IPS DF 6.9 (cell line): Measurements from ENCODE around the gene MAP2K4.

Experiments used
- DNase-seq: peaks from one replicate; pipeline ENCODE4 v3.0.0-alpha.2; 2013; ENCODE audit warnings: low read depth, low spot score
- H3K27ac ChIP-seq: one replicate; pipeline ENCODE4 v1.5.1; 2013; ENCODE audit warnings: low read length, control low read depth
- H3K27me3 ChIP-seq: 2 replicates; pipeline ENCODE4 v1.6.1; 2013; ENCODE audit warnings: mild to moderate bottlenecking, low read length; ENCODE audit not compliant: control insufficient read depth, insufficient read depth
- H3K36me3 ChIP-seq: 2 replicates; pipeline ENCODE4 v1.6.1; 2013; ENCODE audit warnings: low read length; ENCODE audit not compliant: control insufficient read depth, insufficient read depth
- H3K4me1 ChIP-seq: 2 replicates; pipeline ENCODE4 v1.6.1; 2013; ENCODE audit warnings: low read length; ENCODE audit not compliant: control insufficient read depth, insufficient read depth
- H3K4me3 ChIP-seq: 2 replicates; pipeline ENCODE4 v1.5.1; 2013; ENCODE audit warnings: mild to moderate bottlenecking, low read length
- H3K9me3 ChIP-seq: 2 replicates; pipeline ENCODE4 v1.6.1; 2013; ENCODE audit warnings: low read length, inconsistent platforms; ENCODE audit not compliant: control insufficient read depth, insufficient read depth
- WGBS: extraction: QIAGEN DNeasy Blood & Tissue Kit; methylation state at CpG from one replicate; pipeline ENCODE4 v1.1.7; 2013; ENCODE audit warnings: mixed read lengths, missing lambda C conversion rate; ENCODE audit not compliant: insufficient read length, insufficient coverage; 5-methylcytosine and 5-hydroxymethylcytosine counted together

The MAP2K4 gene

GRCh38 chr17:11997147-11997971, 23.3 kb upstream of the MAP2K4 start, which contains the start of gene ZNF18:
ZNF18 (minus strand) TSS chr17:11997475; CDS start chr17:11992829, 4,646 bp downstream.
- Histone ChIP-seq H3K4me1 (no peaks in the 10 kb centered on the region), H3K36me3 (no peaks in the 10 kb centered on the region), H3K27ac (no peak within 1 kb of the TSS), H3K27me3 (no peaks in the 10 kb centered on the region), H3K4me3 (peak within 1 kb of the TSS; percentile 98), H3K9me3 (no peaks in the 10 kb centered on the region)
- WGBS, result no CpG with 5 or more reads among the region's 74 CpGs
- peak; percentile 84 for DNase-seq

GRCh38 chr17:11997972-11998233, 22.8 kb upstream of the MAP2K4 start:
- H3K9me3 ChIP-seq, result no peaks in the 10 kb centered on the region
- H3K27ac ChIP-seq, result no peak overlapping the region
- no peaks in the 10 kb centered on the region for H3K27me3 ChIP-seq
- peak overlapping the region; percentile 71; the same call in 1 of the 2 replicates for H3K4me3 ChIP-seq
- no peaks in the 10 kb centered on the region for H3K36me3 ChIP-seq
- DNase-seq, result no peak
- H3K4me1 ChIP-seq, result no peaks in the 10 kb centered on the region
- WGBS, result no CpG with 5 or more reads among the region's 4 CpGs

- Histone ChIP-seq H3K4me3 (no peak overlapping the region), H3K27me3 (no peaks in the 10 kb centered on the region), H3K9me3 (no peaks in the 10 kb centered on the region), H3K27ac (no peak overlapping the region), H3K4me1 (no peaks in the 10 kb centered on the region), H3K36me3 (no peaks in the 10 kb centered on the region)
- DNase-seq, result no peak
- WGBS, result no CpG with 5 or more reads among the region's 5 CpGs
Measured at GRCh38 chr17:11999696-12000095, 21.0 kb upstream of the MAP2K4 start.

DNA sequence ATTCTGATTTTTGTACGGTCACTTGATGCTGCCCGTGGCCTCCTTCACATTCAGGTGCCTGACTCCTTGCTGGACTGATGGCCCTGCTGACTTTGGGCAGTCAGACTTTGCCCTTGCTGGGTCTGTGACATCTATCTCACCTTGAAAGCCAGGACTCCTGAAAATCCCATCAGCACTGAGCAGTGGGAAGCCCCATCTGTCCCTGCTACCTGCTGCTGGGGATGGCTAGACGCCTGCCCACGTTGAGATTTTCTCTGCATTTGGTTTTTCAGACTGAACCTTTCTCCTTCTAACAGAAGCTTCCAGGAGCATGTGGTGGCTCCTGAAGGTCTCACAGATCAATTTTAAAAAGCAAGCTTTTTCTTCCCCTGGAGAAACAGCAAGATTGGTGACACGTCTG, 13.2 kb upstream of the MAP2K4 start:
- Histone ChIP-seq H3K27ac (no peak overlapping the region), H3K4me3 (no peak overlapping the region), H3K36me3 (no peaks in the 10 kb centered on the region), H3K27me3 (no peaks in the 10 kb centered on the region), H3K9me3 (no peaks in the 10 kb centered on the region), H3K4me1 (no peaks in the 10 kb centered on the region)
- no peak for DNase-seq
- no CpG with 5 or more reads among the region's 5 CpGs for WGBS

GRCh38 chr17:12021623-12022140, 1.0 kb downstream of the MAP2K4 start:
- Histone ChIP-seq H3K27ac (no peak overlapping the region), H3K4me1 (peaks cover 1% of the 10 kb centered on the region; the same call in 1 of the 2 replicates), H3K27me3 (no peaks in the 10 kb centered on the region), H3K9me3 (no peaks in the 10 kb centered on the region), H3K4me3 (peak overlapping the region; percentile 93; the same call in 1 of the 2 replicates), H3K36me3 (no peaks in the 10 kb centered on the region)
- DNase-seq, result no peak
- no CpG with 5 or more reads among the region's 3 CpGs for WGBS

- Histone ChIP-seq H3K4me1 (peaks cover 1% of the 10 kb centered on the region; the same call in 1 of the 2 replicates), H3K9me3 (no peaks in the 10 kb centered on the region), H3K36me3 (no peaks in the 10 kb centered on the region), H3K4me3 (no peak overlapping the region), H3K27me3 (no peaks in the 10 kb centered on the region), H3K27ac (no peak overlapping the region)
- DNase-seq, result no peak
- WGBS, result no CpG with 5 or more reads among the region's 2 CpGs
Measured at GRCh38 chr17:12022310-12022709, 1.6 kb downstream of the MAP2K4 start.

GRCh38 chr17:12024327-12024726, 3.6 kb downstream of the MAP2K4 start:
- no CpG with 5 or more reads among the region's 1 CpG for WGBS
- no peaks in the 10 kb centered on the region for H3K27me3 ChIP-seq
- H3K4me1 ChIP-seq, result peaks cover 1% of the 10 kb centered on the region; the same call in 1 of the 2 replicates
- no peak overlapping the region for H3K27ac ChIP-seq
- no peaks in the 10 kb centered on the region for H3K36me3 ChIP-seq
- H3K4me3 ChIP-seq, result no peak overlapping the region
- no peaks in the 10 kb centered on the region for H3K9me3 ChIP-seq
- no peak for DNase-seq

- peaks cover 1% of the 10 kb centered on the region; the same call in 1 of the 2 replicates for H3K4me1 ChIP-seq
- no peak overlapping the region for H3K4me3 ChIP-seq
- no peak overlapping the region for H3K27ac ChIP-seq
- H3K36me3 ChIP-seq, result no peaks in the 10 kb centered on the region
- WGBS, result no CpG with 5 or more reads among the region's 1 CpG
- H3K9me3 ChIP-seq, result no peaks in the 10 kb centered on the region
- H3K27me3 ChIP-seq, result no peaks in the 10 kb centered on the region
- DNase-seq, result no peak
Measured at GRCh38 chr17:12027658-12028057, 7.0 kb downstream of the MAP2K4 start.

GRCh38 chr17:12028611-12029010, 7.9 kb downstream of the MAP2K4 start:
- H3K27me3 ChIP-seq, result no peaks in the 10 kb centered on the region
- H3K36me3 ChIP-seq, result no peaks in the 10 kb centered on the region
- no CpG with 5 or more reads among the region's 2 CpGs for WGBS
- no peak for DNase-seq
- H3K9me3 ChIP-seq, result no peaks in the 10 kb centered on the region
- H3K4me3 ChIP-seq, result no peak overlapping the region
- peaks cover 1% of the 10 kb centered on the region; the same call in 1 of the 2 replicates for H3K4me1 ChIP-seq
- no peak overlapping the region for H3K27ac ChIP-seq

GRCh38 chr17:12034538-12034937, 13.9 kb downstream of the MAP2K4 start:
- Histone ChIP-seq H3K36me3 (no peaks in the 10 kb centered on the region), H3K4me3 (no peak overlapping the region), H3K27me3 (no peaks in the 10 kb centered on the region), H3K9me3 (no peaks in the 10 kb centered on the region), H3K27ac (no peak overlapping the region), H3K4me1 (no peaks in the 10 kb centered on the region)
- WGBS, result no CpG with 5 or more reads among the region's 4 CpGs
- DNase-seq, result no peak

DNA sequence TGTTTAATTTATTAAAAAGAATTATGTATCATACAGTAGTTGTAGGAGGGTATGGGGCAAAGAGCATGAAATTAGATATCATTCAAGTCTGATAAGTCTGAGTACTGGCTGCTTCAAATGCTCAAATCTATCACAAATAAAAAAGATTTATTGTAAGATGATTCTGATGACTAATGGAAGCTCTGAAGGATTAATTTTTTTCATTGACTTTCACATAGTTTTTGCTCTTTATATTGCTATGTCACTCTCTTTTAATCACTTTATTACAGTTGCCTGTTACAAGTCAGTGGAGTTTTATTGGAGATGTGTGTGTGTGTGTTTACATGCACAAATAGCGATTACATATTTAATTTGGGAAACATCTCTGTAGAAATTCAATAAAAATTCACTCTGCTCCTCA, 15.0 kb downstream of the MAP2K4 start:
- no peaks in the 10 kb centered on the region for H3K9me3 ChIP-seq
- H3K4me1 ChIP-seq, result no peaks in the 10 kb centered on the region
- no peak overlapping the region for H3K4me3 ChIP-seq
- WGBS, result no CpG with 5 or more reads among the region's 1 CpG
- H3K27me3 ChIP-seq, result no peaks in the 10 kb centered on the region
- H3K36me3 ChIP-seq, result no peaks in the 10 kb centered on the region
- no peak for DNase-seq
- H3K27ac ChIP-seq, result no peak overlapping the region
